ENCODE data around the gene CLCN1.

Gene CLCN1

GRCh38 chr7:143395187-143396149 lies 79.6 kb downstream of the CLCN1 start:
- H3K4me3 ChIP-seq (ENCODE audit: low read depth, low read length), result no peak overlapping the region

- H3K4me3 ChIP-seq (ENCODE audit: low read depth, low read length), result no peak overlapping the region
These were observed 80.3 kb downstream of the CLCN1 start for GRCh38 chr7:143396182-143396581.

DNA sequence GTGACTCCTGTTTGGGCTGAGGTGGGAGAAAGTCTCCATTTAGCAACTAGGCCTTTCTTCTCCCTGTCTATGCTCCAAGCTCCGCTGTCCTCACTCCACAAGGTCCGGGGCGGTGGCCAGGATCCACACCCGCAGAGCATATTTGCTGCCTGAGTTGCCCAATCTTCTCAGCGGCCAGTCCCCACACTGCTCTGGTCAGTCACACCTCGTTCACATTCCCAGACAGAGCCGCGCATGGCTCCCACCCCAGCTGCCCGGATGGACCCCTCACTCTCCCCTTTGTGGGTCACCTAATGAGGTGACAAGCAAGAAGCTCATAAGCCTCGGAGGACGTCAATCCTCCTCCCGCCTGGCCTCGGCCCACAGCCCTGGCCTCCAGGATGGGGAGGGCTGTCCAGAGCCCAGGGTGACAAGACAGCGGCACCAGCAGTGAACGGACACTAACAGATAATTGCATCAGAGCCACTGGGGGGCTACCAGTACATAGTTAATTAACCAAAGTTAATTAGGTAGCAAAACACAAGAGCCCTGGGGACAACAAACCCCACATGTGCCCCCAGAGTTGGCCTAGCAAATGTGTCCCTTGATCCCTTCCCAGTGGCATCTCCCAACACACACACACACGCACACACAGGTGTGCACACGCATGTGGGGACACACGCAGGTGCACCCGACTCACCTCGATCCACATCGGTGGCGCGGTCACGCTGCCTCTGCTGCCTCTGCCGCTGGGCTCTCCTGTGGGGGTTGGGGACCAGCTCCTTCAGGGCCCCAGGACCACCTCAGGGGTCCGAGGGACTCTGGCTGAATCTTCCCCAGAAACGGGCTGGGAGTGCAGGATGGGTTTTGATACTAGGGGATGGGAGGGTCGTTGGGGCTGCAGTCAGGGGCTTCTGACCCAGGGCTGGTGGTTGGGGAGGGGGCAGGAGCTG lies 81.0 kb downstream of the CLCN1 start:
- no peak overlapping the region for H3K4me3 ChIP-seq (ENCODE audit: low read depth, low read length)

GRCh38 chr7:143397710-143398530 lies 82.0 kb downstream of the CLCN1 start:
- H3K4me3 ChIP-seq (ENCODE audit: low read depth, low read length), result no peak overlapping the region

- no peak overlapping the region for H3K4me3 ChIP-seq (ENCODE audit: low read depth, low read length)
These were observed 82.7 kb downstream of the CLCN1 start for GRCh38 chr7:143398616-143399015.

DNA sequence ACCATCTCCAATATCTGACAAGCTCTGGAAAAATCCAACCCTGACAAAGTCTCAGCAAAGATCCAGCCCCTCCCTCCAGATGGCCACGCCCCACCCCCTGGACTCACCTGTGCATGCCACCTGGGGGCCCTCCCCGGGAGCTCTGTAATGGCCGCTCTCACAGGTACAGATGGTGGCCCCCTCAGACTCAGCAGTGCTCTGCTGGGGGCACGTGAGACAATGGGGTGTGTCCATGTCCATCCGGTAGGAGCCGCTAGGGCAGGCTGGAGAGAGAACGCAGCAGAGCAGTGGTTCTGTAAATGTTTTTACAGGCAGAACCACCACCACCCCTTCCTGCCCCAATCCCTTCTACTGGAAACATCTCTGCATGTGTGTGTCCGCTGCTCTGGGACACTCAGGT lies 83.2 kb downstream of the CLCN1 start:
- H3K4me3 ChIP-seq (ENCODE audit: low read depth, low read length), result no peak overlapping the region

DNA sequence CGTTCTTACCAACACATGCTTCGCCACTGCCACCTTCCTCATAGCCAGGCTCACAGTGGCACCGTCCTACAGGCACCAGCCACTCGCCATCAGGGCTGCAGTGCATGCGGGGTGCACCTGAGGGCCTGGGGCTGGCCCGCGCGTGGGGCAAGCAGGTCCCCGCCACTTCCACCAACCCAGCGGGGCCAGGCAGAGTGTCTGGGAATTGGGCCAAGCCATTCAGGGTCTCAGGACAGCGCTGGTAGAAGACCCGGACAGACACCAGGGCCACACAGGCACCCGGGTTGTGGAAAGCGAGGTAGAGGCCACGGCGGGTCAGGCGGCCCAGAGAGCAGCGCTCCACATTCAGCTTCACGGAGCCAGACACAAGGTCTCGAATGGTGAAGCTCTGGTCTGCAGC lies 83.7 kb downstream of the CLCN1 start:
- no peak overlapping the region for H3K4me3 ChIP-seq (ENCODE audit: low read depth, low read length)

- H3K4me3 ChIP-seq (ENCODE audit: low read depth, low read length), result no peak overlapping the region
These were observed 85.4 kb downstream of the CLCN1 start for GRCh38 chr7:143401265-143401664.

All from iPS-11a (cell line).